Prostate gland (tissue), 2 donors: ENCODE data around the gene NINL. TPM values are rescaled to one million over a fixed set of nuclear protein-coding genes. Genes with fewer than 3 reads are reported as not detected.

ENCODE experiments used
- DNase-seq: peaks from one replicate; pipeline ENCODE4 v3.0.0-alpha.2; 2019; ENCODE audit warnings: low spot score
- H3K27ac ChIP-seq, 2 donors: fragments of 200-600 bp; sonication (generic); 2 replicates each; pipeline ENCODE4 v1.5.1; 2017 to 2019
- H3K27me3 ChIP-seq: fragments of 200-600 bp; sonication (generic); replicated peaks from 2 replicates; pipeline ENCODE4 v1.5.1; 2019; ENCODE audit not compliant: insufficient read depth
- H3K36me3 ChIP-seq, 2 donors: fragments of 200-600 bp; sonication (generic); 1 replicate in 1 of 2; 2 replicates in 1 of 2; pipeline versions ENCODE4 v1.5.1 to v1.8.1; 2017 to 2019
- H3K4me1 ChIP-seq: fragments of 200-600 bp; sonication (generic); replicated peaks from 2 replicates; pipeline ENCODE4 v1.5.1; 2019
- H3K4me3 ChIP-seq, 2 donors: fragments of 200-600 bp; sonication (generic); 2 replicates each; pipeline ENCODE4 v1.5.1; 2017 to 2019
- H3K9me3 ChIP-seq: fragments of 200-600 bp; sonication (generic); 2 replicates; pipeline ENCODE4 v1.5.1; 2017
- POLR2A ChIP-seq: fragments of 450-650 bp; IDR thresholded peaks from one replicate; pipeline ENCODE4 v1.6.1; 2016; ENCODE audit warnings: antibody characterized with exemption, mild to moderate bottlenecking
- POLR2AphosphoS5 ChIP-seq: sonication (generic); formaldehyde crosslinking; IDR thresholded peaks from one replicate; pipeline ENCODE4 v1.6.1; 2017; ENCODE audit warnings: antibody characterized with exemption
- WGBS: methylation state at CpG from one replicate; pipeline ENCODE4 v1.1.5; 2018; 5-methylcytosine and 5-hydroxymethylcytosine counted together
- intact Hi-C: fragments of 100-400 bp; cut with DNase I; formaldehyde crosslinking; loops from one replicate; pipeline ENCODE4 v1.14.2; 2022
- total RNA-seq, 2 donors: library from RNA; depleted of rRNA; stranded (reverse); fragments of >200 nt; gene quantifications; one replicate each; pipeline ENCODE4 v1.1.0, GENCODE V29; 2016
- TF ChIP-seq, protein P1 (sequence below), 4 experiments: fragments of 200-600 bp in 2 of 4; fragments of 450-650 bp in 2 of 4; sonication (generic) in 2 of 4; IDR thresholded peaks; 1 replicate in 3 of 4; 2 replicates in 1 of 4; pipeline ENCODE4 v1.5.1; 2016 to 2019; ENCODE audit warnings: antibody characterized with exemption in 4 of 4, mild to moderate bottlenecking in 2 of 4, moderate library complexity in 2 of 4

NINL gene
- total RNA-seq, 2 donors from 2014 or later, result 16.3 to 31.1 TPM

DNA sequence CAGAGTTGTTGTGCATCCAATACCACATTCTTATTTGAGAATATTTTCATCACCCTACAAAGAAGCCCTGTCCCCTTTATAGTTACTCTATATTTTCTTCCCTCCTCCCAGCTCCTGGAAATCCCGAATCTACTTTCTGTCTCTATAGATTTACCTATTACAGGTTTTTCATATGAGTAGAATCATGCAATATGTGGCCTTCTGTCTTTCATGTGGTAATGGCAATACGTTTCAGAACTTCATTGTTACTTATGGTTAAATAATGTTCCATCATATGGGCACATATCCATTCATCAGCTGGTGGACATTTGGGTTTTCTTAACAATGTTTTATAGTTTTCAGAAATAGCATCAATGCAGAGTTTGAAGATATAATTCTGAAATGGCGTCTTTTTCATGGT lies 160.8 kb downstream of the NINL start:
- no peak for DNase-seq
- no peaks in the 10 kb centered on the region for H3K36me3 ChIP-seq
- no peaks in the 10 kb centered on the region for H3K27me3 ChIP-seq
- TF ChIP-seq POLR2A (no peak), POLR2AphosphoS5 (no peak)
- TF ChIP-seq, protein P1, sequence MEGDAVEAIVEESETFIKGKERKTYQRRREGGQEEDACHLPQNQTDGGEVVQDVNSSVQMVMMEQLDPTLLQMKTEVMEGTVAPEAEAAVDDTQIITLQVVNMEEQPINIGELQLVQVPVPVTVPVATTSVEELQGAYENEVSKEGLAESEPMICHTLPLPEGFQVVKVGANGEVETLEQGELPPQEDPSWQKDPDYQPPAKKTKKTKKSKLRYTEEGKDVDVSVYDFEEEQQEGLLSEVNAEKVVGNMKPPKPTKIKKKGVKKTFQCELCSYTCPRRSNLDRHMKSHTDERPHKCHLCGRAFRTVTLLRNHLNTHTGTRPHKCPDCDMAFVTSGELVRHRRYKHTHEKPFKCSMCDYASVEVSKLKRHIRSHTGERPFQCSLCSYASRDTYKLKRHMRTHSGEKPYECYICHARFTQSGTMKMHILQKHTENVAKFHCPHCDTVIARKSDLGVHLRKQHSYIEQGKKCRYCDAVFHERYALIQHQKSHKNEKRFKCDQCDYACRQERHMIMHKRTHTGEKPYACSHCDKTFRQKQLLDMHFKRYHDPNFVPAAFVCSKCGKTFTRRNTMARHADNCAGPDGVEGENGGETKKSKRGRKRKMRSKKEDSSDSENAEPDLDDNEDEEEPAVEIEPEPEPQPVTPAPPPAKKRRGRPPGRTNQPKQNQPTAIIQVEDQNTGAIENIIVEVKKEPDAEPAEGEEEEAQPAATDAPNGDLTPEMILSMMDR (IDR thresholded peaks at IDR 0.05), result no peak
- no peak overlapping the region for H3K27ac ChIP-seq
- no peak overlapping the region for H3K4me3 ChIP-seq
- no peaks in the 10 kb centered on the region for H3K9me3 ChIP-seq
- no peaks in the 10 kb centered on the region for H3K4me1 ChIP-seq
- intact Hi-C loops, result no loop called here
- WGBS, result 93% methylated on average over 3 of the region's 3 CpGs

GRCh38 chr20:25422032-25422431 lies 163.3 kb downstream of the NINL start:
- Histone ChIP-seq H3K4me1 (no peaks in the 10 kb centered on the region), H3K4me3 (no peak overlapping the region), H3K36me3 (no peaks in the 10 kb centered on the region), H3K9me3 (no peaks in the 10 kb centered on the region), H3K27me3 (no peaks in the 10 kb centered on the region), H3K27ac (no peak overlapping the region)
- whole genome bisulfite sequencing, result 88% methylated on average over 4 of the region's 4 CpGs
- intact Hi-C loops, result no loop called here
- TF ChIP-seq POLR2AphosphoS5, result no peak
- TF ChIP-seq POLR2A, result no peak
- TF ChIP-seq, protein P1 (IDR thresholded peaks at IDR 0.05), result no peak
- DNase-seq, result no peak

DNA sequence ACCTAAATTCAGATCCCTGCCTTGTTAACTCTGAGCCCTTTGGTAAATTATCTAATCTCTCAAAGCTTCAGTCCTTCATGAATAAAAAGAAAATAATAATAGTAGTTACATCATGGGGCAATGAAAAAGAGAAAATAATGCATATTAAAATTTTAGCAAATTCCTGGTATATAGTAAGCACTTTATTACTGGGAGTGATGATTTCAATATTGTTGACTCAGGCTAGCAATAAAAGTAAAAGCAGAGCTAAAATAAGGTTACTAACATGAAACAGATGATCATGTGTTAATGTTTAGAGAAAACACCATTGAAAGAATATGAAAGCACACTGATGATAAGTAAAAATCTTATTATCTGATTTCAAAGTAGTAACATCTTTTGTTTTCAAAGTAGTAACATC lies 164.2 kb downstream of the NINL start:
- Histone ChIP-seq H3K36me3 (no peaks in the 10 kb centered on the region), H3K4me1 (no peaks in the 10 kb centered on the region), H3K27me3 (no peaks in the 10 kb centered on the region), H3K4me3 (no peak overlapping the region), H3K27ac (no peak overlapping the region), H3K9me3 (no peaks in the 10 kb centered on the region)
- intact Hi-C loops, result no loop called here
- TF ChIP-seq POLR2AphosphoS5, result no peak
- TF ChIP-seq, protein P1 (IDR thresholded peaks at IDR 0.05), result no peak
- TF ChIP-seq POLR2A, result no peak
- no peak for DNase-seq

DNA sequence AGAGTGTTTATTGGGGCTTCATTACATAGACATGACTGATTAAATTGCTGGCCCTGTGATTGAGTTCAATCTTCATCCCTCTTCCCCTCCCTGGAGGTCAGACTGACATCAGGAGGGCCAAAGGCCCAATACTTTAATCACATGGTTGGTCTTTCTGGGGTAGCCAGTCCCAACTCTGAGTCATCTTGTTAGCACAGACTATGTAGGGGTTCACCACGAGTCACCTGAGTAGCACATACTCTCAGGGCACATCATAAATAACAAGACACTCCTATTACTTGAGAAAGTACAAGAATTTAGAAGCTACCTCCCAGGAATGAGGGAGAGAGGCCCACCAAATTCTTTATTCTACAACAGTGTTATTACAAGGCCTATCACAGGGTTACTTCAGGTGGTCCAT lies 166.6 kb downstream of the NINL start:
- DNase-seq, result no peak
- WGBS, result 94% methylated on average over 1 of the region's 1 CpG
- intact Hi-C loops, result no loop called here

DNA sequence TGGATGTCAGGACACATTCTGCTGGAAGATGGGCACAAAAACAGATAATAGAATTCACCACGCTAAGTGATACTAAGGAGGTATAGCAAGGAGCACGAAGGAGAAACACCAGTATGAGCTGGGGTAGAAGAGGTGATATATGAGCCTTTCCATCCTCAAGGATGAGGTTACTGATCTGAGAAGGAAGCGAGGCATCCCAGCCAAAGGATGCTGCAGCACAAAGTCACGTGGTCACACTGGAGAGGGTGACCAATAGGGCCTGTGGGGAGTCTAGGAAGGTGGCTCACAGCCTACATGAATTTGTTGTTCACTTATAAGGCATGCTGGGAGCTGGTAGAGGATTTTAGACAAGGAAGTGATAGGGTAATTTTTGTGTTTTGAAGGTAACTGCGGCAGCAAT lies 176.4 kb downstream of the NINL start:
- DNase-seq, result no peak
- intact Hi-C loops, result loop anchor here (5.0 kb wide), 1 partner anchor 417 kb away; the partner anchor contains the start of gene APMAP
- H3K27me3 ChIP-seq, result no peaks in the 10 kb centered on the region
- H3K27ac ChIP-seq, result no peak overlapping the region
- 83% methylated on average over 5 of the region's 5 CpGs for WGBS
- no peaks in the 10 kb centered on the region for H3K9me3 ChIP-seq
- TF ChIP-seq, protein P1 (IDR thresholded peaks at IDR 0.05), result no peak
- TF ChIP-seq POLR2A (no peak), POLR2AphosphoS5 (no peak)
- H3K36me3 ChIP-seq, result no peaks in the 10 kb centered on the region
- peaks cover 3% of the 10 kb centered on the region for H3K4me1 ChIP-seq
- H3K4me3 ChIP-seq, result no peak overlapping the region

More for the DNA sequence above, 166.6 kb downstream of the NINL start:
- TF ChIP-seq, protein P1 (IDR thresholded peaks at IDR 0.05), result no peak
- TF ChIP-seq POLR2AphosphoS5, result no peak
- TF ChIP-seq POLR2A, result no peak
- Histone ChIP-seq H3K4me3 (no peak overlapping the region), H3K27me3 (no peaks in the 10 kb centered on the region), H3K9me3 (no peaks in the 10 kb centered on the region), H3K36me3 (no peaks in the 10 kb centered on the region), H3K4me1 (no peaks in the 10 kb centered on the region), H3K27ac (no peak overlapping the region)
